ENCODE data around the gene POU3F1.

DNA sequence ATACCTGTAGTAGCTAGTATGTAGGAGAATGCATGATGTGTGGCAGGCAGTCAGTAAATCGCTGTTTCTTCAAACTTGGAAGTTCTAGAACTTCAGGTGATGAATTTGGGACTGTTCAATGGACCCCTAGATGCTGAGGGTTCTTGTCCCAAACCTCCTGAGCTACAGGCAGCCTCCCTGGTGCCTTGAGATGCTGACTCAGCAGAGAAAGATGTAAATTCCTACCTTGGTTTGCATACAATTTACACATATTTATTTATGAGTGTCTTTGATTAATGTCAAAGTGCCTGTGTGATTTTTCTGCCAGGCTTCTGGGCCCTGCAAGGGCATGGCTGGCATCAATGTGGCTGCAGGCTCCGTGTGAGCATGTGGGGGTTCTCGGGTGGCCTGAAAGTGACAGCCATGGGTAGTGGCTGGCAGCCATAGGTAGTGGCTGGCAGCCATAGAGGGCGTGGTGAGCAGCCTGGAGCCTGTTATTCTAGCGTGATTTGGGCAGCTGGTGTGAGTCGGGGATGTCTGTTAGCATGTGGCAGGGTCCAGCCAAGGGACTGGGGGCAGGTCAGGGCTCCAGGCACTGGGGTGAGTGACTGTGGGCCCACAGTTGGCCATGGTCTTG is 13.2 kb upstream of the POU3F1 start:
- TF ChIP-seq CTCF (conservative IDR thresholded peaks at IDR 0.05) (no peak), ZFX (IDR thresholded peaks at IDR 0.05) (no peak)

Data from C4-2B (cell line).